GM12891 (cell line): Measurements from ENCODE around the gene PALMD.

ENCODE experiments used
- PAX5 ChIP-seq: IDR thresholded peaks from 2 replicates; pipeline ENCODE4 v1.6.1; 2011; ENCODE audit warnings: low read length, moderate library complexity, mild to moderate bottlenecking; ENCODE audit not compliant: insufficient read depth, severe bottlenecking
- POLR2A ChIP-seq: IDR thresholded peaks from 2 replicates; pipeline ENCODE4 v1.6.1; 2011; ENCODE audit warnings: low read depth, low read length, control low read depth
- POLR2AphosphoS5 ChIP-seq: IDR thresholded peaks from 2 replicates; pipeline ENCODE4 v1.6.1; 2011; ENCODE audit warnings: low read depth, low read length, control low read depth
- SPI1 ChIP-seq: IDR thresholded peaks from 2 replicates; pipeline ENCODE4 v1.6.1; 2011; ENCODE audit warnings: low read depth, low read length, control low read depth

DNA sequence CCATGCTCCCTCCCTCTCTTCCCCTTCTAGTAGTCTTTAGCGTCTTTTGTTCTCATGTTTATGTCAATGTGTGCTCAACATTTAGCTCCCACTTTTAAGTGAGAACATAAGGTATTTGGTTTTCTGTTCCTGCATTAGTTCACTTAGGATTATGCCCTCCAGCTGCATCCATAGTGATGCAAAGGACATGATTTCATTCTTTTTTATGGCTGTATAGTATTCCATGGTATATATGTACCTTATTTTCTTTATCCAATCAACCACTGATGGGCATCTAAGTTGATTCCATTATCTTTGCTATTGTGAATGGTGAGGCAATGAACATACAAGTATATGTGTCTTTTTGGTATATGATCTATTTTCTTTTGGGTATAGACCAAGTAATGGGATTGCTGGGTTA is 38.3 kb upstream of the PALMD start:
- no peak for TF ChIP-seq POLR2A
- no peak for TF ChIP-seq POLR2AphosphoS5
- TF ChIP-seq PAX5 = no peak
- TF ChIP-seq SPI1 = no peak
